HG03280 (cell line): ENCODE results near the gene ITPR2.
"Not testable (repeated sequence)": the region's sequence is repeated elsewhere in the genome, so short reads cannot be mapped to it uniquely, and the experiment has no call there.

Source experiments
- ATAC-seq: cut with Tn5 transposase; IDR thresholded peaks from one replicate; pipeline ENCODE4 v1.9.1; 2021; ENCODE audit warnings: mild to moderate bottlenecking, moderate library complexity; ENCODE audit not compliant: unreplicated experiment

ITPR2 gene

DNA sequence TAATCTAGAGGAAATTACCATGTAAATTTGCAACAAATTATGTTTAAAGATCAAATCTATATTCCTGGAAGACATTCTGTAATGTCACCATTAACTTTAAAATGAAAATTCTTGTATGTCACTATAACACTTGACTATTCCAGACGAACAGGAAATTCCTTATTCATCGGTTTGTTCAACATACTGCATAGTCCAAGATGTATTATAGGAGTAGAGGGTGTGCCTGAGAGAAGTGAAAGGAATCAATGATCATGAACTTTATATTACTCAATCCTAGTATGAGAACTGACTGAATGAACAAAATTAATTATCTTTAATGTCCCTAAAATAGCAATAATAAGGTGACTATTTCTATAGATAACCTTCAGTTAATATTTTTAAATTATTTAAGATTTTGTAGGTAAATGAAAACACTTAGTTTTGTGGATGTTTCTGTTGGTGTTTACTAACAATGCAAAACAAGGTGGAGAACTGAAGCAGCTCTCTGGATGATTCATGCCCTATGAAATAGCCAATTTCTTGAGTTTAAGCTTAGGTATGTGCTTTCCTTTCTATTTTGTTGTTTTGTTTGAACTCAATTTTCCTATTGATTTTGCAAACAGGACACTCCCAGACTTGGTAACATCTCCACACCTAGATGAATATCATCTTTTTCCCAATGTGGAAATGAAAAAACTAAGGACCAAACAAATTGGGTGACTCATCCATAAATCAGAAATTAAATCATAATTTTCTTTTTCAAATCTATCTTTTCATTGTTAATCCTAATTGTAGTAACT, 18.2 kb upstream of the ITPR2 start:
- ATAC-seq: no peak

DNA sequence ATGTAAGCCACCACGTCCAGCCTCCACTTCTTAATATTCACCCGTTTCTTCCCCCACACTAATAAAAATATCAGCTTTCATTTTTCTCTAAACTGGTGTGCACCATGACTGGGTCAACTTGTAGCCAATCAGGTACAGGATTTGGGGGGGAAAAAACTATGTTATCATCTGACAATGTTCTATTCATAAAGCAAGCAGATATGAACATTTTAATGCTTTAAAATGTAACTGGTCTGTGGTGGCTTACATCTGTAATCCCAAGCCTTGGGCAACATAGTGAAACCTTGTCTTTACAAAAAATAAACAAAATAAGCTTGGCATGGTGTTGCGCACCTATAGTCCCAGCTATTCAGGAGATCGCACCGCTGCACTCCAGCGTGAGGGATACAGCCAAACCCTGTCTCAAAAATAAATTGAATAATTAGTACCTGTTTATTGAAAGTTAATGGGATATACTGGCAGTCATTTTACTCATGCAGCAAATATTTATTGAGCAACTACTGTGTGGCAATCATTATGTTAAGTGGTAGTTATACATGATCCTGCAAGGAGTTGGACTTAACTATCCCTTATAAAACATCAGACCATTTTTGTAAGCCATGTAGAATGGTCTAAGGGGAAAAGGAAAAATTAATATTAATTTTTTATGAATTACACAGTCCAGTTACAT, 15.3 kb upstream of the ITPR2 start:
- ATAC-seq: no peak

DNA sequence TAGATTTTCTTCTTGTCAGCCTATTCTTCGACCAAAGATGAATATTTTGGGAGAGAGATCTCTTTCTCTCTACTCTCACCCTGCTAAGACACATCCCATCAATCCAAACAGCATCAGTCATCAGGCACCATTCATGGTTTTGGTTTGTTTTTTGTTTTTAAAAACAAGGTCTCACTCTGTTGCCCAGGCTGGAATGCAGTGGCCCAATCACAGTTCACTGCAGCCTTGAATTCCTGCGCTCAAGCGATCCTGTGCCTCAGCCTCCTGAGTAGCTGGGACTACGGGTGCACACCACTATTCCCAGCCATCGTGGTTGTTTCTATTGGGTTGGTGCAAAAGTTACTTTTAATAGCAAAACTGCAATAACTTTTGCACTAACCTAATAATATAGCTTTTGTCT, 14.4 kb upstream of the ITPR2 start:
- no peak for ATAC-seq

DNA sequence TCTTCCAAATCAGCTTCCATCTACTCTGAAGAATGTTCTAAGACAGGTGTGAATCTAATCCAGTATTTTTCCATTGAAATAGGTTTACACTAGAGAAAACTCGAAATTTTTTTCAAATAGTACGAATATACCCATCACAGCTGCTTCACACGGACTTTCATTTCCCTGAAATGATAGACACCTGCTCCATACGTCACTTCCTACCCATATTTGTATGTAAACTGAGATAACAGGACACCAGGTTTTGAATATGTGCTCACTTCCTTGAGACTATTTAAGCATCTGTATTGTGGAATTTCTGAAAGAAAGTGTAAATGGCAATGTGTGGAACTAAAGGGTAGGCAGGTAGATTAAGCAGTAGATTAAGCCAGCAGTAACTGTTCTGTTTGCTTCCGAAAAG, 13.4 kb upstream of the ITPR2 start:
- ATAC-seq: no peak

DNA sequence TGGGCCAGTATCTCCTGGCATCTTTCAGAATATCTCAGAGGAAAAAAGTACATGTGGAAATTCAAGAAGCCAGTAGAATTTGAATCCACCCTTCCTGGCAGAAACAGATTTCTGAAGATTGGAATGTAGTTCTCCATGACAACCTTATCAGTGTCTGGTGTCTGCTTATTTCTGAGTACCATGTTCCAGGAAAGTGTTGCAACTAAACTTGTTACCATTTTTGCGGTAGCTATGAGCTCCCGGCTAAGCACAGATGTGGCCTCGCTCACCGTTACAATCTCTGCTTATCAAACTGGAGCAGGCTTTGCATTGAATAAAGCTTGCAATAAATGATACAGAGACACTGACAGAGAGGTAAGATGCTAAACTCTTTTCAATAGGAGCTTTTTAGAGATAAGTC, 13.0 kb upstream of the ITPR2 start:
- ATAC-seq: no peak

DNA sequence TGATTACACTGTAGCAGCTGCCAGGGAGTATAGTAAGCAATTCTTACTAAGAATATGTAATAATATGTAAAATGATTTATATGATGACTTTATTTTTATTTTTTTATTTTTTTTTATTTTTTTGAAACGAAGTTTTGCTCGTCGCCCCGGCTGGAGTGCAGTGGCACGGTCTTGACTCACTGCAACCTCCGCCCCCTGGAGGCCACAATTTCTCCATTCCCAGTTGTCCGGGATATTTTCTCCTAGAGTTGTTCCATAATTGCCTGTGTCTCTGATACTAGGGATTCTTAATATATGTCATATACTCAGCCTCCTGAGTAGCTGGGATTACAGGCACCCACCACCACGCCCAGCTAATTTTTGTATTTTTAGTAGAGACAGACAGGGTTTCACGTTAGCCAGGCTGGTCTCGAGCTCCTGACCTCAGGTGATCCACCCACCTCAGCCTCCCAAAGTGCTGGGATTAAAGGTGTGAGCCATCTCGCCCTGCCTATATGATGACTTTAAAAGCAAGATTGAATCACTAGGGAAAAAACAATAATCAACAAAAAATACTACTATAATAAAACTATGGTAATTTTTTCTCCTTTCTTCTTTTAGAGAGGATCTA, 12.2 kb upstream of the ITPR2 start:
- ATAC-seq: no peak

DNA sequence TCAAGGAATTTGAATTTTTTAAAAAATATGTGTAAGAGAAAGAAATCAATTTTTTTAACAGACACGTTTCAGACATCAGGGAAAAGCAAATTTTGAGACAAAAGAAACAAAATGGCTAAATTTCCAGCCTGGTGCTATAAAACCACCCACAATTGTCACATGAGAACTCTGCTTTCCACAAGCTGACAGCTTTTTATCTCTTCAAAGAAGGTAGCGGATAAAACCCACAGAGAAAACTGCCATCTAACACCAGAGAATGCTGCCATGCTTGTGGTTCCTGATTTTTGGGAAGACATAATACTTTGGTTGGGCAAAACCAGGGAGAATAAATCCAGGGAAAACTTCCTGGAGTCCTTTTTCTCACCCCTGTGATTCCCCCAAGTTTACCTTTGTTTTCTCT, 10.3 kb upstream of the ITPR2 start:
- ATAC-seq: no peak

DNA sequence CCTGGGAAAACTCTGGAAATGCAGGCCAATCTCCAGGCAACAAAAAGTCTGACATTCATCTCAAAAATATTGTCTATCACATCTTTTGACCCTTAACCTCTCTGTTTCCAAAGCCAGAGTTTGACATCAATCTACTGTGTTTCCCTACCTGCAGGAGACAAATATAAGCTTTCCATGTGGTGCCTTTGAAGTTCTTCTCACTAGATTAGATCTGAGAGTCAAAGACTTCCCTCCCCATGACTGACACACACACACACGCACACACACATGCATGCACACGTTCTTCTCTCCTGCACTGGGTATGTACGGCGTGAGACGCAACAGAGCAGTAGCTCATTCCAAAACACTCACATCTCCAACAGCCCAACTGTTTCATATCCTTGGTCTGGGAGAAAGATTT, 8.1 kb upstream of the ITPR2 start:
- ATAC-seq: no peak

DNA sequence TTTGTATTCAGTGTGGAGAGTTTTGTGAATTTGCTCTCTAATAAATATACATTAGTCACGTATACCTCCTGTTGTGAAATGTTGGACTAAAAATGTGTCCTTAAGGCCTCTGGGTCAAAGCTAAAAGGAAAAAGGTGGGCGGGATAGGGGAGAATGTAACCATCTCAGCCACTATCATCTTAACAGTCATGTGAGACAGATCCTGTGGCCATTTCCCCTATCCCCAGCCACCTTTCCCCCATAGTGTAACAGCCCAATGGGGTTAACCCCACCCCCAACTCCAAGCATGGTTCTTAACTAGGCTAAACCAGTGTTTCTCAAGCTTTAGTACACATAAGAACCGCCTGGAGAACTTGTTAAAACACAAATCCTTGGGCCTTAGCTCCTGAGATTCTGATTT, 6.5 kb upstream of the ITPR2 start:
- ATAC-seq: no peak

DNA sequence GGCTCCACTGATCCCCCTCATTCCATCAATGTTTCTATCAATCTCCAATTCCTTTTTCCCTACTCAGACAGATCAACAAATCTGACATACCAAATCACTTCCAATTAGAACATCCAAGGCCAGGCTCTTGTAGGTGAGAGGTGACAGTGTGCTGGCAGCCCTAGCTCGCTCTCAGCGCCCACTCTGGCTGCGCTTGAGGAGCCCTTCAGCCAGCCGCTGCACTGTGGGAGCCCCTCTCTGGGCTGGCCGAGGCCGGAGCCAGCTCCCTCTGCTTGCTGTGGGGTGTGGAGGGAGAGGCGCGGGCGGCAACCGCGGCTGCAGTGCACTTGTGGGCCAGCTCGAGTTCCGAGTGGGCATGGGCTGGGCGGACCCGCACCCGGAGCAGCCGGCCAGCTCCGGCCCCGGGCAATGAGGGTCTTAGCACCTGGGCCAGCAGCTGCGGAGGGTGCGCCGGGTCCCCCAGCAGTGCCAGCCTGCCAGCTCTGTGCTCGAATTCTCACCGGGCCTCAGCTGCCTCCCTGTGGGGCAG, 6.0 kb upstream of the ITPR2 start:
- no peak for ATAC-seq

DNA sequence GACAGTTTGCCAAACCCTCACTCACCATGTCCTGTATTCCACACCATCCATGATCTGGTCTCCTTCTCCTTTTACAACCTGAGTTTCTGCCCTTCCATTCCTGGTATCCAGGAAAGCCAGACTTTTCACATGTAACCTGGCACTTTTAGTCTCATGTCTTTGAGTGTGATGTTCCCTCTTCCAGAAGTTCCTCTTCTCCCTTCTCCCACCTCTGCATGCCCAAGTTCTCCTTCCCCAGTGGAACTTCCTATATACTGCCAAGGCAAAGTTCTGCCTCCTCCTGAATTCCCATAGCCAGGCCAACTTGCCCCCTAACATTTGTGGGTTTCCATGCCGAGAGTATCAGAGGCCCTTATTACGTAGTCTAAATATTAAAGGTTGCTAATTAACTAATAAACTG, 3.2 kb upstream of the ITPR2 start:
- no peak for ATAC-seq

DNA sequence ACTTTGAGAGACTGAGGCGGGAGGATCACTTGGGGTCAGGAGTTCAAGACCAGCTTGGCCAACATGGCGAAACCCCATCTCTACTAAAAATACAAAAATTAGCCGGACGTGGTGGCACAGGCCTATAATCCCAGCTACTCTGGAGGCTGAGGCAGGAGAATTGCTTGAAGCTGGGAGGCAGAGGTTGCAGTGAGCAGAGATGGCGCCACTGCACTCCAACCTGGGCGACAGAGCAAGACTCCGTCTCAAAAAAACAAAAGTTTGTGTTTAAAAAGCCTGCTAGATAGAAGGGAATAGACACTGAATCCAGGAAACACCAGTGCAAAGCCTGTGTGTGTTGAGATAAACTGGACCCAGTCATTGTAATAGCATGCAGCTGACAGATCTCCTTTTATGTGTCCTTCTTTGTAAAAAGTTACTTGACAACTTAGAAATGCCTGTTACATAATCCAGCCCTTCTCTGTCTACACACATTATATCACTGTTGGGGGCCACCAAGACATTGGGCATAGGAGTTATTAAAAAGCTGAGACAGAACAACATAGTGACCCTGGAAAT, 1.6 kb upstream of the ITPR2 start:
- ATAC-seq: not testable (repeated sequence)

DNA sequence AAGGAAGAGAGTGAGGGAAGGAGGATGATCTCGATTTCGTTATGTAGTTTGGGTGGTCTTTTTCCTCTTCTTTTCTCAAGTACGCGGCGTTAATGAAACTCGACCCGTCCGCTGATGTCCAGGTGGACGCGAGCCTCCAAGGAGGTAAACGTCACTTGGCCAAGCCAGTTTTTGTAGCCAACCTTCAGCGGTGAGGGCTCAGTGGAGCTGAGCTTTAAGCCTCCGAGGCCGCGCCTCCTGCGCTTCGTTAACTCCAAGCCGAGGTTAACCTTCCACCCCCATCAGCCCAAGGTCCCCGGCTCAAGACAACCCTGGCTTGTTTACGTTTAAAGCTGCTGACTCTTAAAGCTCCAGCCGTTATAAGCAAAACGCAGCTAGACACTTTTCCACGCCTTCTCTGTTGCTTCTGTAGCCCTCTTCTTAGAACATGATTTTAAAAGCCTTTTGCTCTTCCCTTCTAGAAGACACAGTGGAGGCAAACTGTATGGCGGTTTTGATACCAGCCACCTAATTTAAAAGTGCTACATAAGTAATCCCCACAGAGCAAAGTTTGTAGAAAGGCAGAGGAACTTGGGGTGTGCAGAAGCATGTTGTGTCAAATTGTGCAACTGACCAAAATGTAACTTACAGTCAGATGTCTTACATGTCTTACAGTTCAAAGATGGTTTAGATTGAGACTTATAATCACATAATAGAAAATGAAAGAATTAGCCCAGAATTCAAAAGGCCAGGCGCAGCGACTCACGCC, 923 bp upstream of the ITPR2 start:
- ATAC-seq: peak; percentile 24

DNA sequence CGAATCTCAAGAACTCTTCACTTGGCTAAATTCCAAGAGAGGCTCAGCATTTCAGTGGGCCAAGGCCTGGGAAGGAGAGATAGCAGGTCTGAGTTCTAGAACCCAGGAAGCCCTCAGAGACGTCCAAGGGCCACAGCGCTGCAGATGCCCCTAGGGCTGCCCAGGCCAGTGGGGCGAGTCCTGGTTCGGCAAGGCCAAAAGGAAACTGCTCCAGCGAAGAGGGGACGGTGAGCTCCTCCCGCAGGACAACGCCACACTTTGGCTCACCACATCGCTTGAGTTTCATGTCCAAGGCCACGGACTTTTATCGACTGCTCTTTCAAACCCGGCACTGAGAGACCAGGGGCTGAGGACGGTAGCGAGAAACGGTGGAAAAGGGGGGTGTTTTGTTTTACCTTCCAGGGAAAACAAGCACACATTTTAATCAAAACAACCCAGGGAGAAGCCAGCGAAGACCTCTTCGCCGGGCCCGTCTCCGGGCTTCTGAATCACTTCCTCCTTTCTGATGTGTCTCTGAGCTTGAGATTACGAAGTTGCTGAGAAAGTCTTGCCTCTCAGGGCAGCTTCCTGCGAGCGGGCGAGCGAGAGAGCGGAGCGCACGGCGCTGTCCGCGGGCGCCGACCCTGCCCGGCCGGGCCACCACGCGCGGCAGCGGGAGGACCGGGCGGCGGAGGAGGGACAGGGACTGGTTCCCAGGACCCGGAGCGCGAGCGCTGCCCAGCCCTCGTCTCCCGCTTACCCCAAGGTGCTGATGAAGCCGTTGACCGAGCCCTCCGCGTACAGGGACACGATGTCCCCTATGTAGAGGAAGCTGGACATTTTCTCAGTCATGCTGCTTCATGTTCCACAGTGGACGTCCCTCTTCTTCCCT, 808 bp downstream of the ITPR2 start:
- peak; percentile 56 for ATAC-seq

DNA sequence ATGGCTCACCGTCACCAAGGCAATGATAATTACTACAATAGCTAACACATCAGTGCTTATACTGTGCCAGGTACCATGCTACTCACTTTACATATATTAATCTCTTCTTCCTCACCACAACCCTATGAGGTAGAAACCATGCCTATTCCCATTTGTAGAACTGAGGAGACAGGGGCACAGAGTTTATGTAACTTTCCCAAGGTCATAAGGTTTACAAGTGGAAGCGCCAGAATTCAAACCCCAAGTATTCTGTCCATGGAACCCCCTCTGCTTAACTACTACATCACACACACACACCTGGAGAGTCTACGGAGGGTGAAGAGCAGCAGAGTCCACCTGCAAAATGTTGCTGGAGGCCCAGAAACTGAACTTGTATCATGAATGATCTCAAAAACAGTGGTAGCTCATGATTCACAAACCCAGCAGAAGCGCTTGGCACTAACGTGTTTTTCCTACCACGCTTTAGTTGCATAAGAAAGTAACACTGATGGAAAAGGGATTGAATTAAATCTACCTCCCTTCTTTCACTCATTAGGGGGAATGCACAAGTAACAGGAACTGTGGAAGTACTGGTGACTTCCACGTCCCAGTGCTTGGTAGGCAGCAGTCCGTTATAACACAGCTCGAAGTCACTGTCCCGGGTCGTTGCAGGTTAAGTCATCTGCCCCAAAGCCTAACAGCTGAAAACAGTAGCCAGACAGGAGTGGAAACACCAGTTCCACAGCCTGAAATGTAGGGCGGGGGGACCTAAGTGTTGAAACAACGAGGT, 2.0 kb downstream of the ITPR2 start:
- no peak for ATAC-seq

DNA sequence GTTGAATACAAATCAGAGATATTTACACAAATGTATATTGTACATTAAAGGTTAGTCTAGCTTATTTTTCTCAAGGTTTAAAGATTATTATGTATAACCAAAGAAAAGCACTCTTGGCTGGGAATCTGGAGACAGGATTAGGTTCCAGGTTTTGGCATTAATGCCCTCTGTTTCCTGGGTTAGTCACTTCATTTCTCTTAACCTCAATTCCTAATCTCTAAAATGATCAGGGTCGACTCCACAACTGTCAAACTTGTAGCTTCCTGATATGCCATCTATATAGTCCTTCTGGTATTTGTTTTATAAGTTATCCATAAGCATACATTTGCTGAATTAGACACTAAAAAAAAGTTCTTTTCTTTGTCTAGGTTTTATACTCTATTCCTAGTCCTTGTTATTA, 2.6 kb downstream of the ITPR2 start:
- no peak for ATAC-seq

DNA sequence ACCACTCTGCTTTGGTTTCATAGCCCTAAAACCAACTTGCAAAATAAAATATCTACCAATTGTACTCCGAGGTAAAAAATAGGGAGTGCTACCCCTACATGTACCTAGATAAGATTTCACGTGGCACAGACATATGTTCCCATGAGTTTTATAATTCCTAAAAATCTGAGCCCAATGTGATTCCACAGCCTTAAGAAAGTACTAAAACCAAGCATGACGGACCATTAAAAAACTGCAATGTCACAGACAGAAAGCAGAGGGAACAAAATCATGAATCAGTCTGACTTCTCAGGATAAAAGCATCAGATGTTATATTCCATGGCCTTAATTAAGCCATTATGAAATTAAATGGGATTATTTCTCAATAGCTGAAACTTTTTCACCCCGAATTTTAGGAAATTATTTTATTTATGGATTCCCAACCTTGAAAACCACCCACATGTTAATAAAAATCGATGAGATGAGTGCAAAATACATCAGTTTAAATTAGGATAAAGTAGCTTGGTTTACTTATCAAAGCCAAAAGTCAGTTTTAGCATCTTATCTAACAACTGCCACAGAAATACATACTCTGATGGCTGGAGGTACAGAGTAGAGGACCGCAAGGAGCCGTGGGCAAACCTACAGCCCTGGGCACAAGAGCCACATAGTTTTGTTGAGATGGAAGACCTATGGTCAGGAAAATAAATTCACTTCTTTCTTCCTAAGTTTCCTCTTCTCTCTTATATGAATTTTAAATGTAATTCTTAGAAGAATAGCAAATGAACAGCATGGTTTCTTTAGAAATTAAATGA, 4.5 kb downstream of the ITPR2 start:
- ATAC-seq: no peak

DNA sequence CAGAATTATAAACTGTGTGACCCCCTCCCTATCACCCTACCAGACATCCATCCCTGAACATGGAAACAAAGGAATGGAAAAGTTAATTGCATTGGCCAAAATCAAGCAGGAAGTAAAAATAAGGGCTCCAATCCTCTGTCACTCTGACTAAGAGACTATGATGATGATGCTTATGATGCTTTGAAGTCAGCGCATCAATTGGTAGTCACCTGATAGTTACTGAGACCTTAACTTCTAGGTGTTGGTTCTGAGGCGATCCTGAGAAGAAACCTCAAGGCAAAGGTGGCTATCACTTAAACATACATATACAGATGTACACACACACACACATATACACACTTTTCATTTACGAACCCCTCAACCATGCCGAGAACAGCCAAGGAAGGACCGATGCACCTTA, 6.6 kb downstream of the ITPR2 start:
- ATAC-seq: no peak
